C4-2B (cell line): ENCODE measurements around the gene XPO6.
"Not testable (repeated sequence)": the region's sequence is repeated elsewhere in the genome, so short reads cannot be mapped to it uniquely, and the experiment has no call there.

ENCODE experiments used
- CTCF ChIP-seq: fragments of 450-650 bp; conservative IDR thresholded peaks from 2 replicates; pipeline ENCODE4 v1.5.1; 2017; ENCODE audit warnings: mild to moderate bottlenecking
- ZFX ChIP-seq: fragments of 450-650 bp; IDR thresholded peaks from 2 replicates; pipeline ENCODE4 v1.6.1; 2017

DNA sequence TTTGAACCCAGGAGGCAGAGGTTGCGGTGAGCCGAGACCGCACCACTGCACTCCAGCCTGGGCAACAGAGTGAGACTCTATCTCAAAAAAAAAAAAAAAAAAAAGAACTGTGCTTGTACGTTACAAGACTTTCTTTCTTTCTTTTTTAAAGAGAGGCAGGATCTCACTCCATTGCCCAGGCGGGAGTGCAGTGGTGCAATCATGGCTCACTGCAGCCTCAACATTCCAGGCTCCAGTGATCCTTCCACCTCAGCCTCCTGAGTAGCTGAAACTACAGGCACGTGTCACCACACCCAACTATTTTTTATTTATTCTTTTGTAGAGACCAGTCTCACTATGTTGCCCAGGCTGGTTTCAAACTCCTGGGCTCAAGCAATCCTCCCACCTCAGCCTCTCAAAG lies 8.0 kb upstream of the XPO6 start:
- TF ChIP-seq CTCF, ZFX: not testable (repeated sequence)
